Panc1 (cell line): ENCODE measurements around the gene ELL2. TPM values are rescaled to one million over a fixed set of nuclear protein-coding genes. Genes with fewer than 3 reads are reported as not detected.

ENCODE experiments used
- ATAC-seq: fragments of 200-7000 bp; cut with Tn5 transposase; 2 replicates; pipeline ENCODE4 v1.9.1; 2020; ENCODE audit warnings: mild to moderate bottlenecking, moderate library complexity
- Bru-seq: library from RNA; stranded (reverse); fragments of 400-500 nt; gene quantifications from one replicate; lab custom pipeline; 2021; lab: Mats Ljungman, UMichigan
- BruChase-seq, 2 experiments: library from RNA; stranded (reverse); fragments of 400-500 nt; gene quantifications; one replicate each; lab custom pipeline; 2021; lab: Mats Ljungman, UMichigan
- BruUV-seq: library from RNA; stranded (reverse); fragments of 400-500 nt; replicated peaks from 2 replicates; lab custom pipeline; 2021; lab: Mats Ljungman, UMichigan
- CTCF ChIA-PET: fragments of 300-600 bp; sonication (Branson Sonifier 250); formaldehyde crosslinking; loops from one replicate; lab custom pipeline; 2022; ENCODE audit warnings: antibody characterized with exemption; lab: Charles Lee
- POLR2A ChIA-PET: fragments of 300-600 bp; sonication (Branson Sonifier 250); formaldehyde crosslinking; loops from one replicate; lab custom pipeline; 2022; ENCODE audit warnings: antibody characterized with exemption; lab: Charles Lee
- DNase-seq: peaks from one replicate; pipeline ENCODE4 v3.0.0-alpha.2; 2010; ENCODE audit warnings: low read depth, low spot score
- H3K27ac ChIP-seq: 2 replicates; pipeline ENCODE4 v1.5.1; 2011; ENCODE audit warnings: mild to moderate bottlenecking, low read length, inconsistent platforms
- H3K27me3 ChIP-seq: fragments of 200-500 bp; sonication (Bioruptor generic); 2 replicates; pipeline ENCODE4 v1.6.0; 2014; ENCODE audit warnings: low read length, inconsistent platforms; ENCODE audit not compliant: control insufficient read depth, insufficient read depth
- H3K36me3 ChIP-seq: fragments of 200-500 bp; sonication (Bioruptor generic); 2 replicates; pipeline ENCODE4 v1.5.1; 2014; ENCODE audit warnings: inconsistent platforms, mild to moderate bottlenecking, low read length, moderate library complexity; ENCODE audit not compliant: control insufficient read depth, insufficient read depth
- H3K4me1 ChIP-seq: 2 replicates; pipeline ENCODE4 v1.5.1; 2011; ENCODE audit warnings: inconsistent platforms, mild to moderate bottlenecking, low read length, moderate library complexity; ENCODE audit not compliant: control insufficient read depth, insufficient read depth
- H3K4me3 ChIP-seq, 2 experiments: 2 replicates each; pipeline ENCODE4 v1.5.1; 2011 to 2012; ENCODE audit warnings: low read depth in 2 of 2, low read length in 2 of 2, mild to moderate bottlenecking in 2 of 2, inconsistent platforms in 1 of 2, moderate library complexity in 1 of 2
- H3K9me3 ChIP-seq: fragments of 200-500 bp; sonication (Bioruptor generic); 2 replicates; pipeline ENCODE4 v1.5.1; 2014; ENCODE audit warnings: low read depth, mild to moderate bottlenecking, inconsistent platforms, low read length, moderate library complexity; ENCODE audit not compliant: control insufficient read depth, insufficient read depth
- POLR2AphosphoS5 ChIP-seq: IDR thresholded peaks from 2 replicates; pipeline ENCODE4 v1.6.1; 2012; ENCODE audit warnings: mild to moderate bottlenecking, low read depth, low read length, moderate library complexity
- REST ChIP-seq, 2 experiments: IDR thresholded peaks; 2 replicates each; pipeline ENCODE4 v1.6.1; 2011 to 2012; ENCODE audit warnings: low read depth in 2 of 2, control low read depth in 1 of 2, low read length in 1 of 2, mild to moderate bottlenecking in 1 of 2, moderate library complexity in 1 of 2; ENCODE audit not compliant: insufficient read depth in 1 of 2
- SIN3A ChIP-seq: IDR thresholded peaks from 2 replicates; pipeline ENCODE4 v1.6.1; 2012; ENCODE audit warnings: low read depth, mild to moderate bottlenecking, low read length, moderate library complexity, borderline replicate concordance; ENCODE audit not compliant: insufficient read depth
- TCF7L2 ChIP-seq: IDR thresholded peaks from 2 replicates; pipeline ENCODE4 v1.6.1; 2011; ENCODE audit warnings: mild to moderate bottlenecking, low read depth, low read length, inconsistent platforms
- in situ Hi-C: cut with HindIII; loops from 2 replicates; pipeline ENCODE4 v1.10.0; 2016; ENCODE audit warnings: low sequenced_read_pairs, low pct_unique_long_range_greater_than_20kb
- intact Hi-C: fragments of 100-400 bp; cut with micrococcal nuclease; formaldehyde crosslinking; loops from one replicate; pipeline ENCODE4 v1.10.0; 2022; ENCODE audit not compliant: unreplicated experiment
- long read RNA-seq: library from polyadenylated mRNA; unstranded; transcript quantifications from one replicate; pipeline ENCODE4 v2.0.0, GENCODE V29; 2021; ENCODE audit not compliant: unreplicated experiment
- polyA plus RNA-seq: library from polyadenylated mRNA; unstranded; fragments of >200 nt; gene quantifications from one replicate; pipeline ENCODE4 v1.2.1, GENCODE V29; 2012; ENCODE audit warnings: missing spikeins; ENCODE audit not compliant: insufficient read length
- total RNA-seq: library from RNA; stranded (reverse); gene quantifications from one replicate; pipeline ENCODE4 v1.2.1, GENCODE V29; 2021; ENCODE audit not compliant: unreplicated experiment
- TF ChIP-seq, protein P1 (sequence below): fragments of 450-650 bp; IDR thresholded peaks from 2 replicates; pipeline ENCODE4 v1.5.1; 2017; ENCODE audit warnings: mild to moderate bottlenecking

Gene ELL2
- total RNA-seq (68.5 TPM), Bru-seq, nascent RNA (percentile 98 among the genes with signal in this experiment), BruChase-seq, experiment 1, labeled RNA remaining after a 2-hour chase (percentile 94 among the genes with signal in this experiment), BruChase-seq, experiment 2, labeled RNA remaining after a 6-hour chase (percentile 90 among the genes with signal in this experiment)
- 69.8 TPM for polyA plus RNA-seq
- long read RNA-seq, full-length matches to known transcripts, result 24 of 74 reads
- long read RNA-seq, partial matches to known transcripts, result 41 of 74 reads
- long read RNA-seq, other reads (novel, unspliced or antisense), result 9 of 74 reads

GRCh38 chr5:95961617-95962474 is at the start of gene ELL2:
TSS of gene ELL2 (minus strand) at chr5:95961851. CDS start at chr5:95961721, 130 bp downstream.
- H3K4me1 ChIP-seq, result peaks cover 24% of the 10 kb centered on the region
- ATAC-seq, result peak; percentile 91
- no TSS peak for BruUV-seq
- H3K9me3 ChIP-seq, result no peaks in the 10 kb centered on the region
- peak within 1 kb of the TSS; percentile 98 for H3K4me3 ChIP-seq
- H3K27me3 ChIP-seq, result no peaks in the 10 kb centered on the region
- TF ChIP-seq, protein P1, sequence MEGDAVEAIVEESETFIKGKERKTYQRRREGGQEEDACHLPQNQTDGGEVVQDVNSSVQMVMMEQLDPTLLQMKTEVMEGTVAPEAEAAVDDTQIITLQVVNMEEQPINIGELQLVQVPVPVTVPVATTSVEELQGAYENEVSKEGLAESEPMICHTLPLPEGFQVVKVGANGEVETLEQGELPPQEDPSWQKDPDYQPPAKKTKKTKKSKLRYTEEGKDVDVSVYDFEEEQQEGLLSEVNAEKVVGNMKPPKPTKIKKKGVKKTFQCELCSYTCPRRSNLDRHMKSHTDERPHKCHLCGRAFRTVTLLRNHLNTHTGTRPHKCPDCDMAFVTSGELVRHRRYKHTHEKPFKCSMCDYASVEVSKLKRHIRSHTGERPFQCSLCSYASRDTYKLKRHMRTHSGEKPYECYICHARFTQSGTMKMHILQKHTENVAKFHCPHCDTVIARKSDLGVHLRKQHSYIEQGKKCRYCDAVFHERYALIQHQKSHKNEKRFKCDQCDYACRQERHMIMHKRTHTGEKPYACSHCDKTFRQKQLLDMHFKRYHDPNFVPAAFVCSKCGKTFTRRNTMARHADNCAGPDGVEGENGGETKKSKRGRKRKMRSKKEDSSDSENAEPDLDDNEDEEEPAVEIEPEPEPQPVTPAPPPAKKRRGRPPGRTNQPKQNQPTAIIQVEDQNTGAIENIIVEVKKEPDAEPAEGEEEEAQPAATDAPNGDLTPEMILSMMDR, result no peak
- no peak; the same call in 1 of the 2 replicates for TF ChIP-seq SIN3A
- peak; percentile 28; the same call in 1 of the 2 replicates for TF ChIP-seq POLR2AphosphoS5
- TF ChIP-seq REST (IDR thresholded peaks at IDR 0.05; ENCODE audit: insufficient read depth in 1 of 2, low read depth in 2 of 2, low read length in 1 of 2), result no peak
- no peak for TF ChIP-seq TCF7L2
- peak; percentile 98 for DNase-seq
- ChIA-PET CTCF (no interaction called here), POLR2A (interaction anchor here (0.5 to 0.6 kb wide), 2 partner anchors 312 to 805 kb away, joined by 3 read pairs; no protein-coding TSS in a partner anchor)
- in situ Hi-C loops, result no loop called here
- intact Hi-C loops, result loop anchor here (10.0 kb wide), 1 partner anchor 203 kb away; no protein-coding TSS in a partner anchor
- peak within 1 kb of the TSS; percentile 94 for H3K27ac ChIP-seq
- no peaks in the 10 kb centered on the region for H3K36me3 ChIP-seq

GRCh38 chr5:96008987-96009647 is 47.5 kb upstream of the ELL2 start:
- intact Hi-C loops, result no loop called here
- in situ Hi-C loops, result no loop called here

More at GRCh38 chr5:96008987-96009647, 47.5 kb upstream of the ELL2 start:
- no peaks in the 10 kb centered on the region for H3K4me1 ChIP-seq
- BruUV-seq, result no TSS peak
- no peak overlapping the region for H3K27ac ChIP-seq
- no peak for DNase-seq
- H3K4me3 ChIP-seq, result no peak overlapping the region
- no peak for TF ChIP-seq SIN3A
- TF ChIP-seq REST (IDR thresholded peaks at IDR 0.05; ENCODE audit: insufficient read depth in 1 of 2, low read depth in 2 of 2, low read length in 1 of 2), result no peak
- TF ChIP-seq POLR2AphosphoS5, result no peak
- TF ChIP-seq, protein P1, result no peak
- TF ChIP-seq TCF7L2, result no peak
- H3K27me3 ChIP-seq, result no peaks in the 10 kb centered on the region
- ChIA-PET POLR2A (interaction anchor here (0.6 kb wide), 1 partner anchor 14 kb away, joined by 3 read pairs; no protein-coding TSS in a partner anchor), CTCF (no interaction called here)
- no peaks in the 10 kb centered on the region for H3K36me3 ChIP-seq
- no peaks in the 10 kb centered on the region for H3K9me3 ChIP-seq
- no peak for ATAC-seq
